Measurements from ENCODE around the gene TRPC4.

TRPC4 gene

GRCh38 chr13:37651891-37652290 lies 217.7 kb downstream of the TRPC4 start:
- Histone ChIP-seq H3K27ac (ENCODE audit: low read depth, low read length) (no peak overlapping the region), H3K4me1 (ENCODE audit: control insufficient read depth in 5 of 5, insufficient read depth in 5 of 5, low read length in 5 of 5) (no peaks in the 10 kb centered on the region), H3K9me3 (ENCODE audit: control insufficient read depth in 5 of 5, low read length in 5 of 5) (no peaks in the 10 kb centered on the region), H3K9ac (ENCODE audit: low read length in 5 of 5) (no peak overlapping the region), H3K36me3 (ENCODE audit: control insufficient read depth in 5 of 5, insufficient read depth in 5 of 5, low read length in 5 of 5) (no peaks in the 10 kb centered on the region), H3K4me3 (ENCODE audit: low read depth in 1 of 5, low read length in 5 of 5) (no peak overlapping the region), H3K27me3 (ENCODE audit: control insufficient read depth in 5 of 5, insufficient read depth in 4 of 5, low read length in 5 of 5) (no peaks in the 10 kb centered on the region)

GRCh38 chr13:37648609-37649008 lies 221.0 kb downstream of the TRPC4 start:
- H3K4me3 ChIP-seq (ENCODE audit: low read depth in 1 of 5, low read length in 5 of 5), result no peak overlapping the region
- H3K27me3 ChIP-seq (ENCODE audit: control insufficient read depth in 5 of 5, insufficient read depth in 4 of 5, low read length in 5 of 5), result no peaks in the 10 kb centered on the region
- no peaks in the 10 kb centered on the region for H3K9me3 ChIP-seq (ENCODE audit: control insufficient read depth in 5 of 5, low read length in 5 of 5)
- no peak overlapping the region for H3K9ac ChIP-seq (ENCODE audit: low read length in 5 of 5)
- no peaks in the 10 kb centered on the region for H3K4me1 ChIP-seq (ENCODE audit: control insufficient read depth in 5 of 5, insufficient read depth in 5 of 5, low read length in 5 of 5)
- no peak overlapping the region for H3K27ac ChIP-seq (ENCODE audit: low read depth, low read length)
- H3K36me3 ChIP-seq (ENCODE audit: control insufficient read depth in 5 of 5, insufficient read depth in 5 of 5, low read length in 5 of 5), result no peaks in the 10 kb centered on the region

GRCh38 chr13:37647031-37647650 lies 222.4 kb downstream of the TRPC4 start:
- Histone ChIP-seq H3K36me3 (ENCODE audit: control insufficient read depth in 5 of 5, insufficient read depth in 5 of 5, low read length in 5 of 5) (no peaks in the 10 kb centered on the region), H3K27me3 (ENCODE audit: control insufficient read depth in 5 of 5, insufficient read depth in 4 of 5, low read length in 5 of 5) (no peaks in the 10 kb centered on the region), H3K9ac (ENCODE audit: low read length in 5 of 5) (no peak overlapping the region), H3K4me1 (ENCODE audit: control insufficient read depth in 5 of 5, insufficient read depth in 5 of 5, low read length in 5 of 5) (no peaks in the 10 kb centered on the region), H3K9me3 (ENCODE audit: control insufficient read depth in 5 of 5, low read length in 5 of 5) (no peaks in the 10 kb centered on the region), H3K27ac (ENCODE audit: low read depth, low read length) (no peak overlapping the region), H3K4me3 (ENCODE audit: low read depth in 1 of 5, low read length in 5 of 5) (no peak overlapping the region)

GRCh38 chr13:37646531-37646930 lies 223.0 kb downstream of the TRPC4 start:
- Histone ChIP-seq H3K4me1 (ENCODE audit: control insufficient read depth in 5 of 5, insufficient read depth in 5 of 5, low read length in 5 of 5) (no peaks in the 10 kb centered on the region), H3K9me3 (ENCODE audit: control insufficient read depth in 5 of 5, low read length in 5 of 5) (no peaks in the 10 kb centered on the region), H3K9ac (ENCODE audit: low read length in 5 of 5) (no peak overlapping the region), H3K27ac (ENCODE audit: low read depth, low read length) (no peak overlapping the region), H3K36me3 (ENCODE audit: control insufficient read depth in 5 of 5, insufficient read depth in 5 of 5, low read length in 5 of 5) (no peaks in the 10 kb centered on the region), H3K27me3 (ENCODE audit: control insufficient read depth in 5 of 5, insufficient read depth in 4 of 5, low read length in 5 of 5) (no peaks in the 10 kb centered on the region), H3K4me3 (ENCODE audit: low read depth in 1 of 5, low read length in 5 of 5) (no peak overlapping the region)

- no peaks in the 10 kb centered on the region for H3K9me3 ChIP-seq (ENCODE audit: control insufficient read depth in 5 of 5, low read length in 5 of 5)
- H3K27ac ChIP-seq (ENCODE audit: low read depth, low read length), result no peak overlapping the region
- H3K4me1 ChIP-seq (ENCODE audit: control insufficient read depth in 5 of 5, insufficient read depth in 5 of 5, low read length in 5 of 5), result no peaks in the 10 kb centered on the region
- no peaks in the 10 kb centered on the region for H3K36me3 ChIP-seq (ENCODE audit: control insufficient read depth in 5 of 5, insufficient read depth in 5 of 5, low read length in 5 of 5)
- no peaks in the 10 kb centered on the region for H3K27me3 ChIP-seq (ENCODE audit: control insufficient read depth in 5 of 5, insufficient read depth in 4 of 5, low read length in 5 of 5)
- H3K9ac ChIP-seq (ENCODE audit: low read length in 5 of 5), result no peak overlapping the region
- no peak overlapping the region for H3K4me3 ChIP-seq (ENCODE audit: low read depth in 1 of 5, low read length in 5 of 5)
Observed at GRCh38 chr13:37645181-37645740, 224.3 kb downstream of the TRPC4 start.

GRCh38 chr13:37641391-37641790 lies 228.2 kb downstream of the TRPC4 start:
- H3K9me3 ChIP-seq (ENCODE audit: control insufficient read depth in 5 of 5, low read length in 5 of 5), result no peaks in the 10 kb centered on the region
- no peak overlapping the region for H3K4me3 ChIP-seq (ENCODE audit: low read depth in 1 of 5, low read length in 5 of 5)

GRCh38 chr13:37640499-37640898 lies 229.1 kb downstream of the TRPC4 start:
- no peak overlapping the region for H3K4me3 ChIP-seq (ENCODE audit: low read depth in 1 of 5, low read length in 5 of 5)
- no peaks in the 10 kb centered on the region for H3K9me3 ChIP-seq (ENCODE audit: control insufficient read depth in 5 of 5, low read length in 5 of 5)
- no peaks in the 10 kb centered on the region for H3K4me1 ChIP-seq (ENCODE audit: control insufficient read depth in 5 of 5, insufficient read depth in 5 of 5, low read length in 5 of 5)
- H3K36me3 ChIP-seq (ENCODE audit: control insufficient read depth in 5 of 5, insufficient read depth in 5 of 5, low read length in 5 of 5), result no peaks in the 10 kb centered on the region
- no peaks in the 10 kb centered on the region for H3K27me3 ChIP-seq (ENCODE audit: control insufficient read depth in 5 of 5, insufficient read depth in 4 of 5, low read length in 5 of 5)
- H3K27ac ChIP-seq (ENCODE audit: low read depth, low read length), result no peak overlapping the region
- H3K9ac ChIP-seq (ENCODE audit: low read length in 5 of 5), result no peak overlapping the region

More at GRCh38 chr13:37641391-37641790, 228.2 kb downstream of the TRPC4 start:
- Histone ChIP-seq H3K9ac (ENCODE audit: low read length in 5 of 5) (no peak overlapping the region), H3K27me3 (ENCODE audit: control insufficient read depth in 5 of 5, insufficient read depth in 4 of 5, low read length in 5 of 5) (no peaks in the 10 kb centered on the region), H3K27ac (ENCODE audit: low read depth, low read length) (no peak overlapping the region), H3K36me3 (ENCODE audit: control insufficient read depth in 5 of 5, insufficient read depth in 5 of 5, low read length in 5 of 5) (no peaks in the 10 kb centered on the region), H3K4me1 (ENCODE audit: control insufficient read depth in 5 of 5, insufficient read depth in 5 of 5, low read length in 5 of 5) (no peaks in the 10 kb centered on the region)

- H3K27ac ChIP-seq (ENCODE audit: low read depth, low read length), result no peak overlapping the region
- no peaks in the 10 kb centered on the region for H3K4me1 ChIP-seq (ENCODE audit: control insufficient read depth in 5 of 5, insufficient read depth in 5 of 5, low read length in 5 of 5)
- no peaks in the 10 kb centered on the region for H3K36me3 ChIP-seq (ENCODE audit: control insufficient read depth in 5 of 5, insufficient read depth in 5 of 5, low read length in 5 of 5)
- no peak overlapping the region for H3K9ac ChIP-seq (ENCODE audit: low read length in 5 of 5)
- no peaks in the 10 kb centered on the region for H3K9me3 ChIP-seq (ENCODE audit: control insufficient read depth in 5 of 5, low read length in 5 of 5)
- no peak overlapping the region for H3K4me3 ChIP-seq (ENCODE audit: low read depth in 1 of 5, low read length in 5 of 5)
- H3K27me3 ChIP-seq (ENCODE audit: control insufficient read depth in 5 of 5, insufficient read depth in 4 of 5, low read length in 5 of 5), result no peaks in the 10 kb centered on the region
Observed at GRCh38 chr13:37636701-37637100, 232.9 kb downstream of the TRPC4 start.

GRCh38 chr13:37632294-37632693 lies 237.3 kb downstream of the TRPC4 start:
- H3K4me3 ChIP-seq (ENCODE audit: low read depth in 1 of 5, low read length in 5 of 5), result no peak overlapping the region
- H3K4me1 ChIP-seq (ENCODE audit: control insufficient read depth in 5 of 5, insufficient read depth in 5 of 5, low read length in 5 of 5), result no peaks in the 10 kb centered on the region
- no peaks in the 10 kb centered on the region for H3K9me3 ChIP-seq (ENCODE audit: control insufficient read depth in 5 of 5, low read length in 5 of 5)
- no peaks in the 10 kb centered on the region for H3K27me3 ChIP-seq (ENCODE audit: control insufficient read depth in 5 of 5, insufficient read depth in 4 of 5, low read length in 5 of 5)
- H3K27ac ChIP-seq (ENCODE audit: low read depth, low read length), result no peak overlapping the region
- H3K9ac ChIP-seq (ENCODE audit: low read length in 5 of 5), result no peak overlapping the region
- H3K36me3 ChIP-seq (ENCODE audit: control insufficient read depth in 5 of 5, insufficient read depth in 5 of 5, low read length in 5 of 5), result no peaks in the 10 kb centered on the region

GRCh38 chr13:37627428-37627827 lies 242.1 kb downstream of the TRPC4 start:
- H3K9ac ChIP-seq (ENCODE audit: low read length in 5 of 5), result no peak overlapping the region
- no peak overlapping the region for H3K4me3 ChIP-seq (ENCODE audit: low read depth in 1 of 5, low read length in 5 of 5)
- no peaks in the 10 kb centered on the region for H3K9me3 ChIP-seq (ENCODE audit: control insufficient read depth in 5 of 5, low read length in 5 of 5)
- H3K27ac ChIP-seq (ENCODE audit: low read depth, low read length), result no peak overlapping the region
- H3K36me3 ChIP-seq (ENCODE audit: control insufficient read depth in 5 of 5, insufficient read depth in 5 of 5, low read length in 5 of 5), result no peaks in the 10 kb centered on the region
- no peaks in the 10 kb centered on the region for H3K4me1 ChIP-seq (ENCODE audit: control insufficient read depth in 5 of 5, insufficient read depth in 5 of 5, low read length in 5 of 5)
- H3K27me3 ChIP-seq (ENCODE audit: control insufficient read depth in 5 of 5, insufficient read depth in 4 of 5, low read length in 5 of 5), result no peaks in the 10 kb centered on the region
